Right lobe of liver (tissue), 6 donors: ENCODE data around the gene PRR36. TPM values are rescaled to one million over a fixed set of nuclear protein-coding genes. Genes with fewer than 3 reads are reported as not detected.
A peak's percentile ranks its signal among the peaks of the same experiment; 100 is the strongest.
"Not testable (repeated sequence)": the region's sequence is repeated elsewhere in the genome, so short reads cannot be mapped to it uniquely, and the experiment has no call there.

Experiments used
- ATAC-seq, 4 donors: fragments of 200-7000 bp; cut with Tn5 transposase; one replicate each; pipeline ENCODE4 v1.9.1; 2020; ENCODE audit warnings: mild to moderate bottlenecking in 4 of 4, moderate library complexity in 4 of 4
- DNase-seq, 3 donors: peaks; one replicate each; pipeline ENCODE4 v3.0.0-alpha.2; 2020
- H3K27ac ChIP-seq, 3 donors: fragments of 200-600 bp; one replicate each; pipeline ENCODE4 v1.8.0; 2022
- H3K27me3 ChIP-seq, 2 donors: fragments of 200-600 bp; one replicate each; pipeline ENCODE4 v1.8.0; 2022
- H3K36me3 ChIP-seq, 4 donors: fragments of 200-600 bp; sonication (generic) in 1 of 4; one replicate each; pipeline versions ENCODE4 v1.5.1 to v1.8.0; 2017 to 2022; ENCODE audit warnings: control low read depth in 1 of 4
- H3K4me1 ChIP-seq, 4 donors: fragments of 200-600 bp; sonication (generic) in 1 of 4; one replicate each; pipeline versions ENCODE4 v1.5.1 to v1.8.0; 2017 to 2022; ENCODE audit warnings: control low read depth in 1 of 4
- H3K4me3 ChIP-seq, 3 donors: fragments of 200-600 bp; one replicate each; pipeline ENCODE4 v1.8.0; 2022
- H3K9me3 ChIP-seq, 4 donors: fragments of 200-600 bp; sonication (generic) in 1 of 4; one replicate each; pipeline versions ENCODE4 v1.5.1 to v1.8.0; 2017 to 2022; ENCODE audit warnings: control low read depth in 1 of 4
- POLR2A ChIP-seq: fragments of 450-650 bp; IDR thresholded peaks from one replicate; pipeline ENCODE4 v1.6.1; 2017; ENCODE audit warnings: antibody characterized with exemption, mild to moderate bottlenecking
- WGBS: methylation state at CpG from one replicate; pipeline ENCODE4 v1.1.6; 2018; ENCODE audit warnings: low coverage, low lambda C conversion rate; ENCODE audit not compliant: insufficient coverage; ENCODE audit errors: missing lambda C conversion rate; 5-methylcytosine and 5-hydroxymethylcytosine counted together
- intact Hi-C, 2 donors: fragments of 100-400 bp; cut with DNase I; formaldehyde crosslinking; loops; one replicate each; pipeline versions ENCODE4 v1.11.2 to v1.14.1; 2022
- total RNA-seq, 6 experiments: library from RNA; depleted of rRNA in 2 of 6; stranded (reverse); fragments of >200 nt in 2 of 6; fragmentation: NEBNext Ultra II Directional in 3 of 6; extraction: Animal tissue kit (Norgen Biotek cat#: 25700) in 3 of 6; gene quantifications; one replicate each; pipeline versions ENCODE4 v1.1.0 to v1.2.4, GENCODE V29; 2016 to 2023
- TF ChIP-seq, protein P1 (sequence below), 4 donors: fragments of 200-600 bp in 3 of 4; fragments of 450-650 bp in 1 of 4; IDR thresholded peaks; one replicate each; pipeline versions ENCODE4 v1.5.1 to v1.8.0; 2016 to 2022; ENCODE audit warnings: antibody characterized with exemption in 4 of 4, mild to moderate bottlenecking in 2 of 4
- donor health status: DM: no; HTN: yes; CAD: no.
- donor health status: DM: no; HTN: no; CAD: no.
- donor health status: DM: no; HTN: no; CAD: no.
- donor health status: DM: no; HTN: yes; CAD: no.
- donor health status: DM: no; HTN: yes; CAD: no.

PRR36 gene
- total RNA-seq, 6 experiments from 2014 or later: 0.07 to 0.37 (median 0.12) TPM; not detected in 2

DNA sequence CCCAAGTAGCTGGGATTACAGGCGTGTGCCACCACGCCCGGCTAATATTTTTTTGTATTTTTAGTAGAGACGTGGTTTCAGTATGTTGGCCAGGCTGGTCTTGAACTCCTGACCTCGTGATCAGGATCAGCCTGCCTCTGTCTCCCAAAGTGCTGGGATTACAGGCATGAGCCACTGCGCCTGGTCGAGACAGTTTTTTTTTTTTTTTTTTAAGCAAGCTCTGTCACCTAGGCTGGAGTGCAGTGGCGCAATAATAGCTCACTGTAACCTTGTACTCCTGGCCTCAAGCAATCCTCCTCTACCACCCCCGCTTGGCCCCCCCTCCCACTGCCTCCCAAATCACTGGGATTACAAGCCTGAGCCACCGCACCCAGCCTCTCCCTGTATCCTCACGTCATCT lies 23.1 kb upstream of the PRR36 start:
- H3K4me3 ChIP-seq: no peak overlapping the region
- no peaks in the 10 kb centered on the region for H3K36me3 ChIP-seq
- no peaks in the 10 kb centered on the region for H3K27me3 ChIP-seq
- TF ChIP-seq POLR2A: no peak
- TF ChIP-seq, protein P1, sequence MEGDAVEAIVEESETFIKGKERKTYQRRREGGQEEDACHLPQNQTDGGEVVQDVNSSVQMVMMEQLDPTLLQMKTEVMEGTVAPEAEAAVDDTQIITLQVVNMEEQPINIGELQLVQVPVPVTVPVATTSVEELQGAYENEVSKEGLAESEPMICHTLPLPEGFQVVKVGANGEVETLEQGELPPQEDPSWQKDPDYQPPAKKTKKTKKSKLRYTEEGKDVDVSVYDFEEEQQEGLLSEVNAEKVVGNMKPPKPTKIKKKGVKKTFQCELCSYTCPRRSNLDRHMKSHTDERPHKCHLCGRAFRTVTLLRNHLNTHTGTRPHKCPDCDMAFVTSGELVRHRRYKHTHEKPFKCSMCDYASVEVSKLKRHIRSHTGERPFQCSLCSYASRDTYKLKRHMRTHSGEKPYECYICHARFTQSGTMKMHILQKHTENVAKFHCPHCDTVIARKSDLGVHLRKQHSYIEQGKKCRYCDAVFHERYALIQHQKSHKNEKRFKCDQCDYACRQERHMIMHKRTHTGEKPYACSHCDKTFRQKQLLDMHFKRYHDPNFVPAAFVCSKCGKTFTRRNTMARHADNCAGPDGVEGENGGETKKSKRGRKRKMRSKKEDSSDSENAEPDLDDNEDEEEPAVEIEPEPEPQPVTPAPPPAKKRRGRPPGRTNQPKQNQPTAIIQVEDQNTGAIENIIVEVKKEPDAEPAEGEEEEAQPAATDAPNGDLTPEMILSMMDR (IDR thresholded peaks at IDR 0.05): no peak
- intact Hi-C loops: no loop called here
- H3K9me3 ChIP-seq: no peaks in the 10 kb centered on the region
- 19% methylated on average over 8 of the region's 11 CpGs for WGBS
- ATAC-seq (peak; percentile 79 to 90 (median 86)), DNase-seq (peak; percentile 73 to 82 (median 76))
- H3K4me1 ChIP-seq: peaks cover 0 to 15% (median 7%) of the 10 kb centered on the region in 4 donors
- peak overlapping the region in 1 of 3 donors; percentile 49 for H3K27ac ChIP-seq

DNA sequence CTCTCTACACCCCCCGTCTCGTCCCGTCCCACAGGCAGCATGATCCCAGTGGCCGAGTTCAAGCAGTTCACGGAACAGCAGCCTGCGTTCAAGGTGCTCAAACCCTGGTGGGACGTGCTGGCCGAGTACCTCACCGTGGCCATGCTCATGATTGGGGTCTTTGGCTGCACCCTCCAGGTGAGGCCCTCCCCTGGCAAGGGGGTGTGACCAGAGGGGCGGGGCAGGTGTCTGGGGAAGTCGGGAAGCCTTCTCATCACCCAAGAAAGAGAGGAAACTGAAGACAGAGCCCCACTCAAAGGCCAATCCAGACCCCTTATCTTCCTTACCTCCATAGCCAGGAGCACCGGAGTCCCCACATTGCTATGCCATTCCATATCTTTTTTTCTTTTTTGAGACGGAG lies 21.4 kb upstream of the PRR36 start:
- ATAC-seq: no peak
- WGBS: 82% methylated on average over 2 of the region's 13 CpGs

DNA sequence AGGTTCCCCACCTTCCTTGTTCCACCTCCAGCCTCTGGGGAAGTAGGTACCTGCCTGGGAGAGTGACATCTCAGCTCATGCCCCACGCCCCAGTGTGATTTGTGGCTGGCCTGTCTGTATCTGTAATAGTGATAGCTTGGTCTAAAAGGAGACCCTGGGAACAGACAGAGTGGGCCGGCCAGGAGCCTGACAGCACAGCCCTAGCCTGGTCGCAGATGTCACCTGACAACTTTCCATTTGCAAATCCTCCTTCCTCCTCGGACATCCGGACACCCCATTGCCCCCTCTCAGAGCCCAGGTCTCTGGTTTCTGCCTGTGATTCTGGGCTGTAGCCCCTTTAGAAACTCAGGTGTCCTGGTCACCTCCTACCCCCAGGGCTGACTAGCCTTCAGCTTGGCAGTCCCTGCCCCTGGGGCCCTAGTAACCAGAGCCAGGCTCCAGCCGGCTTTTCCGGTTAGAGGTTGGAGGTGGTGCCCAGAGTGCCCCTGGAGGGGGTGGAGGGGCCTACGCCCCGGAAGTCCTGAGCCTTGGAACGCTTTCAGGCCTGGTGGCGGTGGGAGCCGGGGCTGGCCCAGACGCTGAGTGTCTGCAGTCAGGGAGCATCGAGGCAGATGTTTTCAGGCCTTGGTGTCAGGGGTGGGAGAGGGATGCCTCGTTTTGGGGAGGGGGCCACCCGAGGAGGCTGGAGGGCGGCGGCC lies 20.6 kb upstream of the PRR36 start:
- no peak for ATAC-seq
- Histone ChIP-seq H3K36me3 (no peaks in the 10 kb centered on the region), H3K4me3 (no peak overlapping the region), H3K4me1 (peaks cover 0 to 14% (median 7%) of the 10 kb centered on the region in 4 donors), H3K27ac (no peak overlapping the region), H3K9me3 (no peaks in the 10 kb centered on the region), H3K27me3 (no peaks in the 10 kb centered on the region)
- DNase-seq: no peak
- WGBS: 57% methylated on average over 7 of the region's 18 CpGs
- TF ChIP-seq POLR2A: no peak
- intact Hi-C loops: no loop called here

More for the DNA sequence above, 21.4 kb upstream of the PRR36 start:
- Histone ChIP-seq H3K4me3 (no peak overlapping the region), H3K27ac (no peak overlapping the region), H3K36me3 (no peaks in the 10 kb centered on the region), H3K27me3 (no peaks in the 10 kb centered on the region), H3K9me3 (no peaks in the 10 kb centered on the region), H3K4me1 (peaks cover 0 to 14% (median 7%) of the 10 kb centered on the region in 4 donors)
- intact Hi-C loops: no loop called here
- TF ChIP-seq POLR2A: no peak
- TF ChIP-seq, protein P1 (IDR thresholded peaks at IDR 0.05): no peak
- no peak for DNase-seq

DNA sequence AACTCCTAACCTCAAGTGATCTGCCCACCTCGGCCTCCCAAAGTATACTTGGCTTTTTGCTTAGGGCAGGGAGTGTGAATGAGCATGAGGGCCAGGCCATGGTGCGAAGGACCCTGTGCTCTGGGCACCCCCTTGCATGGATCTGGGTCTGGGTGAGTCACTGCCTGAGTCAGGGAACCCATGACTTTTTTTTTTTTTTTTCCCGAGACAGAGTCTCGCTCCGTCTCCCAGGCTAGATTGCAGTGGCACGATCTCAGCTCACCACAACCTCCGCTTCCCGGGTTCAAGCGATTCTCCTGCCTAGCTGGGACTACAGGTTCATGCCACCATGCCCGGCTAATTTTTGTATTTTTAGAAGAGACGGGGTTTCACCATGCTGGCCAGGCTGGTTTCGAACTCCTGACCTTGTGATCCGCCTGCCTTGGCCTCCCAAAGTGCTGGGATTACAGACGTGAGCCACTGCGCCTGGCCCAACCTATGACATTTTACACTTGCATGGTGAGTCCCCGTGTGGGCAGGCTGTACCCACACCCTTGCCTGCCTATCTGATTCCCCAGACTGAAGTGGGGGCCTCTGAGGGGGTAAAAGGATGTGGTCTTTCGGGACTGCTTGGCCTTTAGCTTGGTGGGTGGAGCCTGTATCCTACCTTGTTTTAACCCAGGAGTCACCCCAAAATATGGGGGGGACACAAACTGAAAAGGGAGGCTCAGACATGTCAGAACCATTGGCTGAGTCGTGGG lies 19.3 kb upstream of the PRR36 start:
- H3K36me3 ChIP-seq, ATAC-seq, H3K9me3 ChIP-seq, DNase-seq, H3K27me3 ChIP-seq, intact Hi-C loops, H3K4me3 ChIP-seq, H3K27ac ChIP-seq: not testable (repeated sequence)
- H3K4me1 ChIP-seq: peaks cover 0 to 14% (median 7%) of the 10 kb centered on the region in 4 donors
- 83% methylated on average over 14 of the region's 18 CpGs for WGBS

DNA sequence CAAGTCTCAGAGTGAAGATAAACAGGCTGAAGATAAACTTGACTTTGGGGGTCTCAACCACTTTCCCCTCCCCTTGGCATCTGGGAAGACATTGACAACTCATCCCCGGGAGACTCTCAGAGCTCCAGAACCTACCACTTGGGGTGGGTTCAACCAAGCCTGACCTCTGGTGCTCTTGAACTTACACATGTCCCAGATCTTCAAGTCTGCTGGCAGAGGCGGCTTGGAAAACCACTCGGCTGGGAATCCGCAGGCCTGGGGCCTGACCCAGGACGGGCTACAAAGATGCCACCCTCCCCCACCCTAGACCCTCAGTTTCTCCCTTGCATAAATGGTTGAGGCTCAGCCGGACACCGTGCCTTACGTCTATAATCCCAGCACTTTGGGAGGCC lies 14.6 kb upstream of the PRR36 start:
- ATAC-seq (no peak), DNase-seq (no peak)
- H3K9me3 ChIP-seq: no peaks in the 10 kb centered on the region
- H3K4me3 ChIP-seq: peak overlapping the region; percentile 45 to 50 (median 46)
- no CpG with 5 or more reads among the region's 8 CpGs for WGBS
- no peak for TF ChIP-seq POLR2A
- TF ChIP-seq, protein P1 (IDR thresholded peaks at IDR 0.05): no peak
- H3K4me1 ChIP-seq: no peaks in the 10 kb centered on the region
- no peak overlapping the region for H3K27ac ChIP-seq
- intact Hi-C loops: no loop called here
- H3K36me3 ChIP-seq: no peaks in the 10 kb centered on the region
- H3K27me3 ChIP-seq: no peaks in the 10 kb centered on the region
